HCT116 (cell line): ENCODE measurements around the gene MFGE8. TPM values are rescaled to one million over a fixed set of nuclear protein-coding genes. Genes with fewer than 3 reads are reported as not detected.

Experiments used
- ATAC-seq: fragments of 200-7000 bp; cut with Tn5 transposase; 2 replicates; pipeline ENCODE4 v1.9.1; 2020; ENCODE audit warnings: mild to moderate bottlenecking, moderate library complexity
- BruUV-seq: library from RNA; stranded (reverse); fragments of 400-500 nt; replicated peaks from 2 replicates; lab custom pipeline; 2021; lab: Mats Ljungman, UMichigan
- CTCF ChIA-PET: fragments of 300-600 bp; sonication (Branson Sonifier 250); formaldehyde crosslinking; loops from one replicate; lab custom pipeline; 2021; ENCODE audit warnings: antibody characterized with exemption; lab: Charles Lee
- POLR2A ChIA-PET: fragments of 300-600, 350-600 bp; sonication (Branson Sonifier 250); formaldehyde crosslinking; loops from one replicate; lab custom pipeline; 2021; ENCODE audit warnings: antibody characterized with exemption; lab: Charles Lee
- RAD21 ChIA-PET, 2 experiments: fragments of 300-600 bp; sonication (Branson Sonifier 250); formaldehyde crosslinking; loops; one replicate each; lab custom pipeline; 2023; ENCODE audit warnings: low total read pairs in 2 of 2; ENCODE audit not compliant: uncharacterized antibody in 2 of 2, unreplicated experiment in 2 of 2, low non-redundant PET in 1 of 2; lab: Charles Lee
- DNase-seq: peaks from one replicate; pipeline ENCODE4 v3.0.0-alpha.2; 2010; ENCODE audit warnings: low read depth, low spot score
- H2AFZ ChIP-seq: fragments of 200-600 bp; shearing (Covaris generic), sonication (generic); 2 replicates; pipeline ENCODE4 v1.6.1; 2017; ENCODE audit warnings: low read depth, mixed run types, mixed read lengths, antibody characterized with exemption, low read length; ENCODE audit not compliant: poor library complexity, severe bottlenecking
- H3K27ac ChIP-seq: 2 replicates; pipeline ENCODE4 v1.5.1; 2012; ENCODE audit warnings: low read depth, low read length
- H3K27me3 ChIP-seq: fragments of 200-600 bp; sonication (generic); 2 replicates; pipeline ENCODE4 v1.6.1; 2016; ENCODE audit warnings: mixed run types, low read length, mixed read lengths; ENCODE audit not compliant: insufficient read depth
- H3K36me3 ChIP-seq, 2 experiments: fragments of 200-500 bp in 1 of 2; fragments of 200-600 bp in 1 of 2; sonication (Bioruptor generic) in 1 of 2; sonication (generic) in 1 of 2; 2 replicates each; pipeline versions ENCODE4 v1.5.1 to v1.6.1; 2014 to 2016; ENCODE audit warnings: low read length in 2 of 2, inconsistent platforms in 1 of 2, mixed read lengths in 1 of 2, mixed run types in 1 of 2; ENCODE audit not compliant: insufficient read depth in 2 of 2, control insufficient read depth in 1 of 2
- H3K4me1 ChIP-seq, 2 experiments: fragments of 200-600 bp in 1 of 2; sonication (generic) in 1 of 2; 2 replicates each; pipeline versions ENCODE4 v1.5.1 to v1.6.1; 2012 to 2017; ENCODE audit warnings: low read length in 2 of 2, inconsistent platforms in 1 of 2, mild to moderate bottlenecking in 1 of 2, mixed read lengths in 1 of 2, mixed run types in 1 of 2, moderate library complexity in 1 of 2; ENCODE audit not compliant: insufficient read depth in 2 of 2, control insufficient read depth in 1 of 2
- H3K4me2 ChIP-seq: fragments of 200-600 bp; sonication (generic); 2 replicates; pipeline ENCODE4 v1.6.1; 2017; ENCODE audit warnings: mixed run types, low read length, mixed read lengths
- H3K4me3 ChIP-seq, 2 experiments: fragments of 200-600 bp in 1 of 2; sonication (generic) in 1 of 2; replicated peaks in 1 of 2; 2 replicates each; pipeline ENCODE4 v1.5.1; 2011 to 2016; ENCODE audit warnings: low read length in 2 of 2, control low read depth in 1 of 2, low read depth in 1 of 2, mild to moderate bottlenecking in 1 of 2, mixed read lengths in 1 of 2, mixed run types in 1 of 2
- H3K79me2 ChIP-seq: fragments of 200-600 bp; sonication (generic); 2 replicates; pipeline ENCODE4 v1.6.1; 2017; ENCODE audit warnings: mild to moderate bottlenecking, mixed run types, low read length, moderate library complexity, mixed read lengths; ENCODE audit not compliant: insufficient read depth
- H3K9ac ChIP-seq: fragments of 200-600 bp; sonication (generic); 2 replicates; pipeline ENCODE4 v1.6.1; 2016; ENCODE audit warnings: low read length, mixed read lengths
- H3K9me2 ChIP-seq: fragments of 200-600 bp; sonication (generic), shearing (Covaris generic); 2 replicates; pipeline ENCODE4 v1.6.1; 2017; ENCODE audit warnings: mixed run types, mild to moderate bottlenecking, moderate library complexity; ENCODE audit not compliant: insufficient read depth
- H3K9me3 ChIP-seq, 2 experiments: fragments of 200-500 bp in 1 of 2; fragments of 200-600 bp in 1 of 2; sonication (Bioruptor generic) in 1 of 2; sonication (generic) in 1 of 2; 2 replicates each; pipeline ENCODE4 v1.6.1; 2014 to 2017; ENCODE audit warnings: low read length in 2 of 2, mixed read lengths in 2 of 2, inconsistent platforms in 1 of 2, low read depth in 1 of 2, mild to moderate bottlenecking in 1 of 2, mixed run types in 1 of 2, moderate library complexity in 1 of 2; ENCODE audit not compliant: control insufficient read depth in 1 of 2, insufficient read depth in 1 of 2
- H4K20me1 ChIP-seq: fragments of 200-600 bp; sonication (generic), shearing (Covaris generic); 2 replicates; pipeline ENCODE4 v1.6.1; 2017; ENCODE audit warnings: mixed run types, mild to moderate bottlenecking, moderate library complexity; ENCODE audit not compliant: insufficient read depth
- ATF3 ChIP-seq: IDR thresholded peaks from 2 replicates; pipeline ENCODE4 v1.6.1; 2012
- CBX3 ChIP-seq: IDR thresholded peaks from 2 replicates; pipeline ENCODE4 v1.6.1; 2012; ENCODE audit warnings: low read depth
- CTCF ChIP-seq, 3 experiments: fragments of 200-600 bp in 1 of 3; sonication (generic) in 1 of 3; IDR thresholded peaks in 2 of 3; conservative IDR thresholded peaks in 1 of 3; 2 replicates each; pipeline ENCODE4 v1.5.1; 2012 to 2017; ENCODE audit warnings: low read depth in 2 of 3, low read length in 2 of 3, antibody characterized with exemption in 1 of 3, borderline replicate concordance in 1 of 3, control low read depth in 1 of 3, mild to moderate bottlenecking in 1 of 3, mixed read lengths in 1 of 3, mixed run types in 1 of 3, moderate library complexity in 1 of 3; ENCODE audit not compliant: insufficient read depth in 1 of 3
- EGR1 ChIP-seq: IDR thresholded peaks from 2 replicates; pipeline ENCODE4 v1.6.1; 2012; ENCODE audit warnings: low read depth
- ELF1 ChIP-seq: IDR thresholded peaks from 2 replicates; pipeline ENCODE4 v1.6.1; 2012; ENCODE audit warnings: low read depth, borderline replicate concordance
- EZH2 ChIP-seq: fragments of 200-600 bp; sonication (generic); IDR thresholded peaks from 2 replicates; pipeline ENCODE4 v1.6.1; 2017; ENCODE audit warnings: antibody characterized with exemption, mixed run types
- EZH2phosphoT487 ChIP-seq: fragments of 200-600 bp; IDR thresholded peaks from 2 replicates; pipeline ENCODE4 v1.6.1; 2018; ENCODE audit warnings: antibody characterized with exemption, borderline replicate concordance
- JUND ChIP-seq: IDR thresholded peaks from 2 replicates; pipeline ENCODE4 v1.6.1; 2012
- POLR2AphosphoS5 ChIP-seq: IDR thresholded peaks from 2 replicates; pipeline ENCODE4 v1.6.1; 2011; ENCODE audit warnings: mild to moderate bottlenecking, low read depth, low read length, moderate library complexity
- RAD21 ChIP-seq: IDR thresholded peaks from 2 replicates; pipeline ENCODE4 v1.6.1; 2012; ENCODE audit warnings: low read depth, mild to moderate bottlenecking
- REST ChIP-seq: IDR thresholded peaks from 2 replicates; pipeline ENCODE4 v1.6.1; 2012; ENCODE audit warnings: low read depth
- SP1 ChIP-seq: IDR thresholded peaks from 2 replicates; pipeline ENCODE4 v1.6.1; 2012; ENCODE audit warnings: low read depth
- SRF ChIP-seq: IDR thresholded peaks from 2 replicates; pipeline ENCODE4 v1.6.1; 2012; ENCODE audit warnings: low read depth
- TCF7L2 ChIP-seq: IDR thresholded peaks from 2 replicates; pipeline ENCODE4 v1.7.0; 2011; ENCODE audit warnings: borderline replicate concordance, inconsistent platforms; ENCODE audit not compliant: insufficient read depth, insufficient read length; ENCODE audit errors: extremely low read depth
- YY1 ChIP-seq: IDR thresholded peaks from 2 replicates; pipeline ENCODE4 v1.6.1; 2011; ENCODE audit warnings: low read length, low read depth, moderate library complexity, mild to moderate bottlenecking; ENCODE audit not compliant: insufficient replicate concordance; ENCODE audit errors: extremely low read depth
- ZFX ChIP-seq: fragments of 450-650 bp; IDR thresholded peaks from 2 replicates; pipeline ENCODE4 v1.6.1; 2017
- ZNF274 ChIP-seq: fragments of 200-500 bp; sonication (Bioruptor generic); IDR thresholded peaks from 2 replicates; pipeline ENCODE4 v1.6.1; 2014; ENCODE audit warnings: mild to moderate bottlenecking, low read depth, low read length, inconsistent platforms
- intact Hi-C: fragments of 100-400 bp; cut with micrococcal nuclease; formaldehyde crosslinking; loops from 2 replicates; pipeline ENCODE4 v1.10.0; 2022
- total RNA-seq: library from RNA; stranded (reverse); gene quantifications from one replicate; pipeline ENCODE4 v1.2.1, GENCODE V29; 2021; ENCODE audit not compliant: unreplicated experiment

MFGE8 gene
- total RNA-seq, 1 experiment from 2014 or later: 70.7 TPM

GRCh38 chr15:88905576-88905975, 7.6 kb downstream of the MFGE8 start:
- 0 out of 4 replicates have a peak, but pooled peaks cover 0 to 2% of the 10 kb centered on the region in 2 experiments for H3K36me3 ChIP-seq
- ATAC-seq (no peak), DNase-seq (no peak)
- ChIA-PET RAD21 (interaction anchor here in 1 of 2 experiments (1.5 to 1.9 kb wide), 3 partner anchors 99 to 272 kb away, joined by 6 to 10 read pairs (median 6); no protein-coding TSS in a partner anchor), POLR2A (interaction anchor here (0.7 to 1.5 kb wide), 3 partner anchors 10 to 112 kb away, joined by 3 to 5 read pairs (median 3); partner anchors contain the start of gene HAPLN3), CTCF (interaction anchor here (0.8 to 3.2 kb wide), 21 partner anchors 9 to 394 kb away, joined by 3 to 38 read pairs (median 7); partner anchors contain the start of genes HAPLN3 and MFGE8)
- H3K27me3 ChIP-seq: no peaks in the 10 kb centered on the region
- TF ChIP-seq RAD21 (no peak), EZH2 (no peak), SP1 (no peak), TCF7L2 (no peak), EZH2phosphoT487 (no peak), SRF (no peak), POLR2AphosphoS5 (no peak), ZFX (no peak), ELF1 (no peak), CBX3 (no peak), REST (no peak), ATF3 (no peak), YY1 (no peak), ZNF274 (no peak), CTCF (IDR thresholded peaks at IDR 0.05 in 2 of 3, conservative IDR thresholded peaks at IDR 0.05 in 1 of 3; ENCODE audit: borderline replicate concordance in 1 of 3, insufficient read depth in 1 of 3, low read depth in 2 of 3, low read length in 2 of 3) (no peak), JUND (no peak), EGR1 (no peak)
- no peak overlapping the region; the same call in 1 of the 2 replicates for H3K4me2 ChIP-seq
- no peak overlapping the region for H2AFZ ChIP-seq
- H3K9me2 ChIP-seq: no peaks in the 10 kb centered on the region
- H4K20me1 ChIP-seq: no peaks in the 10 kb centered on the region
- intact Hi-C loops: loop anchor here (2.0 kb wide), 1 partner anchor 271 kb away; no protein-coding TSS in a partner anchor
- H3K4me1 ChIP-seq: peaks cover 11 to 30% of the 10 kb centered on the region in 2 experiments
- no peak overlapping the region for H3K9ac ChIP-seq
- no TSS peak for BruUV-seq
- H3K27ac ChIP-seq: no peak overlapping the region
- H3K9me3 ChIP-seq: no peaks in the 10 kb centered on the region
- H3K4me3 ChIP-seq: no peak overlapping the region
- H3K79me2 ChIP-seq: no peaks in the 10 kb centered on the region
